Neural progenitor cell (in vitro differentiated cells): ENCODE results near the gene RMDN3.

ENCODE experiments used
- EZH2 ChIP-seq: fragments of 200-600 bp; sonication (generic); IDR thresholded peaks from 2 replicates; pipeline ENCODE4 v1.6.1; 2017; ENCODE audit warnings: antibody characterized with exemption, mild to moderate bottlenecking, moderate library complexity
- EZH2phosphoT487 ChIP-seq: fragments of 200-600 bp; sonication (generic); IDR thresholded peaks from 2 replicates; pipeline ENCODE4 v1.6.1; 2017; ENCODE audit warnings: antibody characterized with exemption
- TF ChIP-seq, protein P1 (sequence below): fragments of 200-600 bp; sonication (generic); IDR thresholded peaks from 2 replicates; pipeline ENCODE4 v1.5.1; 2017; ENCODE audit warnings: antibody characterized with exemption, mild to moderate bottlenecking

GRCh38 chr15:40764629-40765103 is 9.6 kb upstream of the RMDN3 start:
- TF ChIP-seq, protein P1, sequence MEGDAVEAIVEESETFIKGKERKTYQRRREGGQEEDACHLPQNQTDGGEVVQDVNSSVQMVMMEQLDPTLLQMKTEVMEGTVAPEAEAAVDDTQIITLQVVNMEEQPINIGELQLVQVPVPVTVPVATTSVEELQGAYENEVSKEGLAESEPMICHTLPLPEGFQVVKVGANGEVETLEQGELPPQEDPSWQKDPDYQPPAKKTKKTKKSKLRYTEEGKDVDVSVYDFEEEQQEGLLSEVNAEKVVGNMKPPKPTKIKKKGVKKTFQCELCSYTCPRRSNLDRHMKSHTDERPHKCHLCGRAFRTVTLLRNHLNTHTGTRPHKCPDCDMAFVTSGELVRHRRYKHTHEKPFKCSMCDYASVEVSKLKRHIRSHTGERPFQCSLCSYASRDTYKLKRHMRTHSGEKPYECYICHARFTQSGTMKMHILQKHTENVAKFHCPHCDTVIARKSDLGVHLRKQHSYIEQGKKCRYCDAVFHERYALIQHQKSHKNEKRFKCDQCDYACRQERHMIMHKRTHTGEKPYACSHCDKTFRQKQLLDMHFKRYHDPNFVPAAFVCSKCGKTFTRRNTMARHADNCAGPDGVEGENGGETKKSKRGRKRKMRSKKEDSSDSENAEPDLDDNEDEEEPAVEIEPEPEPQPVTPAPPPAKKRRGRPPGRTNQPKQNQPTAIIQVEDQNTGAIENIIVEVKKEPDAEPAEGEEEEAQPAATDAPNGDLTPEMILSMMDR, result no peak
- TF ChIP-seq EZH2, result no peak
- no peak for TF ChIP-seq EZH2phosphoT487
